C4-2B (cell line): ENCODE results near the gene RPS6KA1.
"Not testable (repeated sequence)": the region's sequence is repeated elsewhere in the genome, so short reads cannot be mapped to it uniquely, and the experiment has no call there.

ENCODE experiments used
- H3K27ac ChIP-seq: fragments of 450-650 bp; 2 replicates; pipeline ENCODE4 v1.5.1; 2017
- ZFX ChIP-seq: fragments of 450-650 bp; IDR thresholded peaks from 2 replicates; pipeline ENCODE4 v1.6.1; 2017
- TF ChIP-seq, protein P1 (sequence below): fragments of 450-650 bp; conservative IDR thresholded peaks from 2 replicates; pipeline ENCODE4 v1.5.1; 2017; ENCODE audit warnings: mild to moderate bottlenecking

Gene RPS6KA1

DNA sequence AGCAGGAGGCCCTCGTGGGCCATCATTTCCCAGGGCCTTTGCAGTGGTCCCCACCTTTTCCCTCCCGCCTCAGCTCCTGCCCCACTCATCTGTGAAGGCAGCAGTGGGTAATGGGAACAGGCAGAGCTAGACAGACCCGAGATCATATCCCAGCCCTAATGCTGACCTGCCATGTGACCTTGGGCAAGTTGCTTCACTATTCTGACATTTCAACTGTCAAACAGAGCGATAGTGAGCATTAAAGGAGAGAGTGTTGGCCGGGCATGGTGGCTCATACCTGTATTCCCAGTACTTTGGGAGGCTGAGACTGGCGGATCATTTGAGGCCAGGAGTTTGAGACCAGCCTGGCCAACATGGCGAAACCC, 51.7 kb downstream of the RPS6KA1 start:
- no peak overlapping the region for H3K27ac ChIP-seq
- TF ChIP-seq, protein P1, sequence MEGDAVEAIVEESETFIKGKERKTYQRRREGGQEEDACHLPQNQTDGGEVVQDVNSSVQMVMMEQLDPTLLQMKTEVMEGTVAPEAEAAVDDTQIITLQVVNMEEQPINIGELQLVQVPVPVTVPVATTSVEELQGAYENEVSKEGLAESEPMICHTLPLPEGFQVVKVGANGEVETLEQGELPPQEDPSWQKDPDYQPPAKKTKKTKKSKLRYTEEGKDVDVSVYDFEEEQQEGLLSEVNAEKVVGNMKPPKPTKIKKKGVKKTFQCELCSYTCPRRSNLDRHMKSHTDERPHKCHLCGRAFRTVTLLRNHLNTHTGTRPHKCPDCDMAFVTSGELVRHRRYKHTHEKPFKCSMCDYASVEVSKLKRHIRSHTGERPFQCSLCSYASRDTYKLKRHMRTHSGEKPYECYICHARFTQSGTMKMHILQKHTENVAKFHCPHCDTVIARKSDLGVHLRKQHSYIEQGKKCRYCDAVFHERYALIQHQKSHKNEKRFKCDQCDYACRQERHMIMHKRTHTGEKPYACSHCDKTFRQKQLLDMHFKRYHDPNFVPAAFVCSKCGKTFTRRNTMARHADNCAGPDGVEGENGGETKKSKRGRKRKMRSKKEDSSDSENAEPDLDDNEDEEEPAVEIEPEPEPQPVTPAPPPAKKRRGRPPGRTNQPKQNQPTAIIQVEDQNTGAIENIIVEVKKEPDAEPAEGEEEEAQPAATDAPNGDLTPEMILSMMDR: no peak
- TF ChIP-seq ZFX: no peak

DNA sequence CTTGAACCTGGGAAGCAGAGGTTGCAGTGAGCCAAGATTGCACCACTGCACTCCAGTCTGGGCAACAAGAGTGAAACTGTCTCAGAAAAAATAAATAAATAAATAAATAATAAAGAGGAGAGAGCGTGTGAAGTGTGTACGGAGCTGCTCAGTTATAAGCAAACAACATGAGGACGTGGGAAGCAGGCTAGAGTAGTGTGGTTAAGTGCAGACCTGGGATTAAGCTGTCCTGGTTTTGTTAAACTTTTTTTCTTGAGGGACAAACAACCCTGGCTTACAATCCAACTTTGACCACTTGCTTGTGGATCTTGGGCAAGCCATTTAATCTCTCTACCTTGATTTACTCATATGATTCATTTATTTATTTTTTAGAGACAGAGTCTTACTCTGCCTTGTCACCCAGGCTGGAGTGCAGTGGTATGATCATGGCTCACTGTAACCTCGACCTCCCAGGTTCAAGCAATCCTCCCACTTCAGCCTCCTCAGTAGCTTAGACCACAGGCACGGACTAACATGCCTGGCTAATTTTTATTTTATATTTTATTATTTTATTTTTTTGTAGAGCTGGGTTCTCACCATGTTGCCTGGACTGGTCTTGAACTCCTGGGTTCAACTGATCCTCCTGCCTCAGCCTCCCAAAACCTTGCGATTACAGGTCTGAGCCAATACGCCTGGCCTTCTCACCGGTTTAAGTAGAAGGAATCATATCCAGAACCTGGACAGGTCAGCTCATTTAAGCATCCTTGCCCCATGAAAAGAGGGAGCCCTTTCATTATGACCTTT, 52.7 kb downstream of the RPS6KA1 start:
- H3K27ac ChIP-seq: no peak overlapping the region
- no peak for TF ChIP-seq ZFX
- TF ChIP-seq, protein P1: no peak

DNA sequence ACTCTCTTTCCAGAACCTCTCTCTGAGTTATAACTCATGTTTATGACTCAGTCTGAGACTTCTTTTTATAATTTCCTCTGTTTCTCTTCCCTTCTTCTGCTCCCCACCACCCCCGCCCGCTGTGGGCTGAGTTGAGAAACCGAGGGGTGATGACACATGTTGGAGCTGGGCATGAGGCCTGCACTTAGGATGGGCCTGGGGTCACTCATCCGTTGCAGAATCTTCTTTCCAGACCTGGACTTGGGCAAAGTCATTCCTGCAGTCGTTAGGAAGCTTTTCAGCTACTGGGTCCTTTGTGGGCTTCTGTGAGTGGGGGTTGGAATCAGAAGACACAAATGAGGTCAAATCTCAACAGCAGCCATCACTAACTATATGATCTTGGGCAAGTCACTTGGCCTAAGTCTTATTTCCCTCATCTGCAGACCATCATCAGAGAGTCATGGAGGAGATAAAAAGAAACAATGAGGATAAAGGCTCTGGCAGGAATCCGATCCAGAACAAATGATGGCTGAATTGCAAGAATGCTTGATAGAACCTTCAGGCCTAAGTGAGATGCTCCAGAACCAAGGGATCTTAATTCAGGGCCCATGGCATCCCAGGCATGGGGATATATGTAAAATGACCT, 53.4 kb downstream of the RPS6KA1 start:
- H3K27ac ChIP-seq: no peak overlapping the region
- no peak for TF ChIP-seq ZFX
- TF ChIP-seq, protein P1: no peak

DNA sequence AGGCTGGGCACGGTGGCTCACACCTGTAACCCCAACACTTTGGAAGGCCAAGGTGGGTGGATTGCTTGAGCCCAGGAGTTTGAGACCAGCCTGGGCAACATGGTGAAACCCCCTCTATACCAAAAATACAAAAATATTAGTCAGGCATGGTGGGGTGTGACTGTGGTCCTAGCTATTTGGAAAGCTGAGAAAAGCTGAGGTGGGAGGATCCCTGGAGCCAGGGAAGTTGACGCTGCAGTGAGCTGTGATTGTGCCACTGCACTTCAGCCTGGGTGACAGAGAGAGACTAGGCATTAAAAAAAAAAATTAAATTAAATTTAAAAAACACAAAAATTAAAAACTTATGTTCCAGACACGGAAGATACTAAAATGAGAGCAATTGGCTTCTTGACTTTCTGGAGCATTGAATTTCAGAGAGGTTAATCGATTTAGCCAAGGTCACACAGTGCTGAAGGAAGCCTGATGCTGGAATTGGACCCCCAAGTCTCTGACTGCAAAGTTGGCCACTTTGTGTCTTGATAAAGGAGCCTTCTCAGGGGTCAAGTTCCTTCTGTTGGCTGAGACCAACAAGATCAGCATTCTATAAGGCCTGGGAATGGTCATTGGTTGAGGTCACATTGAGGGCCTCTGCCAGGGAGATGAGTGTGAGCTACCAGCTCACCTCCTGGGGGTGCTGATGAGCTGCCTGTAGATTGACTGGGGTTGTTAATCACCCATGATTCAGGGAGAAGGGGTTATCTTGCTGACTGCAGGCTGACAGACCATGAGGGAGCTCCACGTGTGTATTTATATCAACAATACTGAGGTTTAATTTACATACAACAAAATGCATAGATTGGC, 54.3 kb downstream of the RPS6KA1 start:
- no peak for TF ChIP-seq ZFX
- TF ChIP-seq, protein P1: no peak
- no peak overlapping the region for H3K27ac ChIP-seq

DNA sequence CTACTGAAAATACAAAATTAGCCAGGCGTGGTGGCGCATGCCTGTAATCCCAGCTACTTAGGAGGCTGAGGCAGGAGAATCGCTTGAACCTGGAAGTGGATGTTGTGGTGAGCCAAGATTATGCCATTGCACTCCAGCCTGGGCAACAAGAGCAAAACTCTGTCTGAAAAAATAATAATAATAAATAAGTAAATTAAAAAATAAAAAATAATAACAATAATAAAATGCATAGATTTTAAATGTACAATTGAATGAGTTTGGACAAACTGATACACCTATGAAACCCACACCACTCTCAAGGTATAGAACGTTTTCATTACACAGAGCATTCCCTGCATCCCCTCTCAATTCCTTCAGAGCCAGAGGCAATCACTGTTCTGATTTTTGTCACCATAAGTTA, 55.0 kb downstream of the RPS6KA1 start:
- not testable (repeated sequence) for H3K27ac ChIP-seq

DNA sequence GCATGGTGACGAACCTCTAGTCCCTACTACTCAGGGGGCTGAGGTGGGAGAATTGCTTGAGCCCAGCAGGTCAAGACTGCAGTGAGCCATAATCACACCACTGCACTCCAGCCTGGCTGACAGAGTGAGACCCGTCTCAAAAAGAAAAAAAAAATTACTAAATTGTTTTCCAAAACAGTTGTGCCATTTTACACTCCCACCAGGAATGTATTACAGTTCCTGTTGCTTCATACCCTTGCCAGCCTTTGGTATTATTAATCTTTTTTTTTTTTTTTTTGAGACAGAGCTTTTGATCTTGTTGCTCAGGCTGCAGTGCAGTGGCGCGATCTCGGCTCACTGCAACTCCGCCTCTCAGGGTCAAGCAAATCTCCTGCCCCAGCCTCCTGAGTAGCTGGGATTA, 55.9 kb downstream of the RPS6KA1 start:
- no peak overlapping the region for H3K27ac ChIP-seq
- TF ChIP-seq ZFX: no peak
- TF ChIP-seq, protein P1: no peak

DNA sequence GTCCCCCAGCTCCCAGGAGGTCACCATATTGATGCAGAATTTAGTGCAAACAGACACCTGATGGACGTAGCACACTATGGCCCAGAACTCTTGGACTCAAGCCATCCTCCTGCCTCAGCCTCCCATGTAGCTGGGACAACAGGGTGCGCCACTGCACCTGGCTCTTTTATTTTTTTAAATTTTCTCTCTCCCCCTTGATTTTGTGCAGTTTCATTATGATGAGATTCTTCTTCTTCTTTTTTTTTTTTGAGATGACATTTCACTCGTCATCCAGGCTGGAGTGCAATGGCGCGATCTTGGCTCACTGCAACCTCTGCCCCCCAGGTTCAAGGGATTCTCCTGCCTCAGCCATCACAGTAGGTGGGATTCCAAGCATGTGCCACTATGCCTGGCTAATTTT, 63.8 kb downstream of the RPS6KA1 start:
- no peak overlapping the region for H3K27ac ChIP-seq
- TF ChIP-seq, protein P1: no peak
- no peak for TF ChIP-seq ZFX

DNA sequence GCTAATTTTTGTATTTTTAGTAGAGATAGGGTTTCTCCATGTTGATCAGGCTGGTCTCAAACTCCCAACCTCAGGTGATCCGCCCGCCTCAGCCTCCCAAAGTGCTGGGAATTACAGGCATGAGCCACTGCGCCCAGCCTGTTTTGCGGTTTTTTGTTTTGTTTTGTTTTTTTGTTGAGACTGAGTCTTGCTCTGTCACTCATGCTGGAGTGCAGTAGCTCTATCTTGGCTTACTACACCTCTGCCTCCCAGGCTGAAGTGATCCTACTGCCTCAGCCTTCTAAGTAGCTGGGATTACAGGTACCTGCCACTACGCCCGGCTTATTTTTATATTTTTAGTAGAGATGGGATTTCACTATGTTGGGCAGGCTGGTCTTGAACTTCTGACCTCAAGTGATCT, 65.0 kb downstream of the RPS6KA1 start:
- H3K27ac ChIP-seq: not testable (repeated sequence)
